BLaER1 treated with 17β-estradiol and CSF1 and Interleukin-3, amounts not matched to agents 10 nM and 100 nM (cell line): Measurements from ENCODE around the gene EPHB4.

Experiments
- H3K27ac ChIP-seq, 11 experiments: shearing (Covaris generic); formaldehyde crosslinking; 2 replicates each; pipeline ENCODE4 v1.8.1; 2022
- H3K27me3 ChIP-seq, 11 experiments: shearing (Covaris generic); formaldehyde crosslinking; 2 replicates each; pipeline ENCODE4 v1.8.1; 2022
- H3K36me3 ChIP-seq, 11 experiments: shearing (Covaris generic); formaldehyde crosslinking; 2 replicates each; pipeline ENCODE4 v1.8.1; 2022
- H3K4me1 ChIP-seq, 10 experiments: shearing (Covaris generic); formaldehyde crosslinking; 2 replicates each; pipeline ENCODE4 v1.8.1; 2022
- H3K4me2 ChIP-seq, 11 experiments: shearing (Covaris generic); formaldehyde crosslinking; 2 replicates each; pipeline ENCODE4 v1.8.1; 2022
- H3K4me3 ChIP-seq, 10 experiments: shearing (Covaris generic); formaldehyde crosslinking; 2 replicates each; pipeline ENCODE4 v1.8.1; 2022
- H3K9ac ChIP-seq, 11 experiments: shearing (Covaris generic); formaldehyde crosslinking; 2 replicates each; pipeline ENCODE4 v1.8.1; 2022
- H3K9me3 ChIP-seq, 11 experiments: shearing (Covaris generic); formaldehyde crosslinking; replicated peaks in 1 of 11; 2 replicates each; pipeline ENCODE4 v1.8.1; 2022
- H4K20me1 ChIP-seq, 11 experiments: shearing (Covaris generic); formaldehyde crosslinking; 2 replicates each; pipeline ENCODE4 v1.8.1; 2022
- Cebpa-rat ChIP-seq, 11 experiments: shearing (Covaris generic); IDR thresholded peaks; 2 replicates each; pipeline ENCODE4 v1.8.1; 2022

EPHB4 gene

DNA sequence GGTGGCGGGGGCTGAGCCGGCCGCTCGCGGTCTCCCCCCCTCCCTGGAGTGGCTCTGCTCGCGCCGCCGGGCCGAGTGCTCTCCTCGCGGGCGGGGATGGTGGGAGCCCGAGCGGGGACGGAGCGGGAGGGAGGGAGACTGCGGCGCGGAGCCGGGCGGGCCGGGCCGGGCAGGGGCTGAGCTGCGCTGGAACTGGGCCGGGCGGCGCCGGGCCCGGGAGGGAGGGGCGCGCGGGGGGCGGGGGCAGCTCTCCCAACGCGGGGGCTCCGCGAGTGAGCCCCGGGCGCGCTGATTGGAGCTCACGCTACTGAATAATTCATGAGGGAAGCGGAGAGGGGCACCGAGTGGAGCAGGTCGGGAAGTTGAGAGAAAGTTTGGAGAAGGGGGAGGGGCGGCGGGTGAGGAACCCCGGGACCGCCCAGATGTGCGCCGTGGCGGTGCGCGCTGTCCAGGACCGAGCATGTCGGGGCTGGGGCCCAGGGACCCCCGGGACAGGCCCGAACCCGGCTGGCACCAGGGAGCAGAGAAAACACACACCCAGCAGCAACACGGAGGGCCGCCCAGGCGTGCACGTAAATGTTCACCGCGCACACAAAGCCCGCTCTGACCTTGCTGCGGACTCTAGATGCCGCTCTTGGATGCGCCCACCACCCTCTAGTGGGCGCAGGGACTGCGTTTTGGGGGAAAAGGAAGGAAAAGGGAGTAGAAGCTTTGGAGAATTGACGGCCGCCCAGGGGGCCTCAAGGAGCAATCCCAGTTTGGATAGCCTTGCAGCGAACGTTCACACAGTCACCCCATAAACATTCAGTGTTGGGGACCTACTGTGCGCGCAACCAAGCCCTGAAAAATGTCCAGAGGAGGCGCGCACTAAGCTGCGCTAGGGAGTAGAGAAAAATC lies at the start of gene EPHB4:
EPHB4 (minus strand) TSS at position 194 of the 897 bp plus-strand sequence. CDS start 493 bp downstream, outside the sequence.
- H3K27me3 ChIP-seq: no peaks in the 10 kb centered on the region

DNA sequence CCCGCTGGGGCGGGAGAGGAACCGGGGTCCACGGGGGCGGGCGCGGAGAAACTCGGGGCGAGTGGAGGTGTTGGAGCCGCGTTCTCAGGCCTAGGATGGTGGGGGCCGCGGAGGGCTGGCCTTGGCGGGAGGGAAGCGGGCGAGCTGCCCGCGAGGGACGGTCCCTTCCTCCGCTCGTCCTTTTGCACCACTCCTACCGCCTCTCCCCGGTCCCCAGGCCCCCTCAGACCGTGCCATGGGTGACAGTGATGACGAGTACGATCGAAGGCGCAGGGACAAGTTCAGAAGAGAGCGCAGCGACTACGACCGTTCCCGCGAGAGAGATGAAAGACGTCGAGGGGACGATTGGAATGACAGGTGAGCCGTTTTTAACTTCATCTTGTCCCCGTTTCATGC lies 48.0 kb upstream of the EPHB4 start:
- Histone ChIP-seq H3K4me2 (peak overlapping the region; percentile 82 to 99 (median 94)), H3K27me3 (no peaks in the 10 kb centered on the region), H3K27ac (peak overlapping the region; percentile 71 to 97 (median 91)), H3K4me3 (peak overlapping the region; percentile 82 to 93 (median 88)), H4K20me1 (peaks cover 47 to 52% (median 50%) of the 10 kb centered on the region in 11 experiments; a peak in 21 of 22 replicates), H3K36me3 (peaks cover 71 to 89% (median 85%) of the 10 kb centered on the region in 11 experiments), H3K9ac (peak overlapping the region; percentile 86 to 96 (median 93)), H3K9me3 (peaks cover 0 to 6% (median 0%) of the 10 kb centered on the region in 11 experiments; a peak in 3 of 22 replicates), H3K4me1 (peaks cover 52 to 69% (median 65%) of the 10 kb centered on the region in 10 experiments)
- no peak for TF ChIP-seq Cebpa-rat (IDR thresholded peaks at IDR 0.05)

More for the DNA sequence above, at the start of gene EPHB4:
- no peaks in the 10 kb centered on the region for H3K9me3 ChIP-seq
- H4K20me1 ChIP-seq: peaks cover 0 to 39% (median 36%) of the 10 kb centered on the region in 11 experiments; a peak in 18 of 22 replicates
- H3K4me1 ChIP-seq: peaks cover 30 to 55% (median 44%) of the 10 kb centered on the region in 10 experiments
- peak within 1 kb of the TSS; percentile 78 to 98 (median 93) for H3K9ac ChIP-seq
- peak within 1 kb of the TSS; percentile 66 to 97 (median 91) for H3K4me3 ChIP-seq
- peaks cover 12 to 28% (median 20%) of the 10 kb centered on the region in 11 experiments for H3K36me3 ChIP-seq
- H3K4me2 ChIP-seq: peak within 1 kb of the TSS; percentile 89 to 99 (median 97)
- H3K27ac ChIP-seq: peak within 1 kb of the TSS; percentile 33 to 95 (median 91); a peak in 21 of 22 replicates
- TF ChIP-seq Cebpa-rat (IDR thresholded peaks at IDR 0.05): no peak

DNA sequence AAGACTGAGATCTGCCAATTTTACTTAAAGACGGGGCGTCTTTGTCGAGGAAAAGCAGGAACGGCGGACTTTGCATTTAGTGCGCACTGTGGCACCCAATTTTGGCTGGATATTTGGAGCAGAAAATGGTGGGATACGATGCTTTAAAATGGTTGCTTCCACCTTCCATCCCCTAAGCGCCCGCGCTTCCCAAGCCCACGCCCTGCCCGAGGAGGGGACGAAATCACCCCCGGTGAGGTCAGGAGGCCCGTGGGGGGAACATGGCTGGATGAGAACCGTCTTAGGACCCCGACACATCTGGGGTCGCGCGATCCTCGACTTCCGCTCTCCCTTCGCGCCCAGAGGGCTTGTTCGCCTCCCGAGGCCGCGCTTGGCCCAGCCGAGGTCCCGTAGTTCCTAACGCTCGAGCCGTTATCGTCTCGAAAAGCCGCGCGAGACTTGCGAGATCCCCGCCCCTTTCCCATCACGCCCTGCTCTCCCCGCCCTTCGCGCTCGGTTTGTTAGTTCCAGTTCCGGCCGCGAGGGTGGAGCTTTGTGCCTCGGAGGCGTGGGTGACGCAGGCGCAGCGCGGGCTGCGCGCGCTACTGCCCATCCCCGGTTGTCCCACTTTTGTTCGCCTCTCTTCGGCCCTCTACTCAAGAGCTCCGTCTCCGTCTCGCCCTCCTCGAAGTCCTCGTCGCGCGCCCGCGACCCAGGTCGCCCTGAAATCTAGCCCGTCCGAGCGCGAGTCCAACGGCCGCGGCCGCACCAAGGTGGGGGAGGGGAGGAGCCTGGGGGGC lies 47.4 kb upstream of the EPHB4 start, which contains the start of gene SRRT:
SRRT (plus strand) TSS at position 527 of the 779 bp plus-strand sequence. CDS start 488 bp downstream, outside the sequence.
- peaks cover 74 to 87% (median 83%) of the 10 kb centered on the region in 11 experiments for H3K36me3 ChIP-seq
- peaks cover 0 to 6% (median 0%) of the 10 kb centered on the region in 11 experiments; a peak in 3 of 22 replicates for H3K9me3 ChIP-seq

DNA sequence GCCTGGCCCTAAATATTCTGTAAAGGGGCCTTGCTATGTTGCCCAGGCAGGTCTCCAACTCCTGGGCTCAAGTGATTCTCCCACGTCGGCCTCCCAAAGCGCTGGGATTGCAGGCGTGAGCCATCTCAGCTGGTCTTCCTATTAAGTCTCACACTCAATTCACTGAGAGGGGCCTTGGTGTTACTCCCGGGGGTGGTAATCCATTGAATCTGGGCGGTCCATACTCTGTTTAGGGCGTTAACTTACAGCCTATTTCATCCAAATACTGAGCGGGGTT lies 46.9 kb upstream of the EPHB4 start:
- H3K27me3 ChIP-seq: no peaks in the 10 kb centered on the region
- peak overlapping the region; percentile 86 to 96 (median 93); a peak in 21 of 22 replicates for H3K9ac ChIP-seq
- H3K36me3 ChIP-seq: peaks cover 68 to 82% (median 78%) of the 10 kb centered on the region in 11 experiments
- H3K4me1 ChIP-seq: peaks cover 44 to 69% (median 61%) of the 10 kb centered on the region in 10 experiments
- peak overlapping the region; percentile 63 to 88 (median 78) for H3K4me2 ChIP-seq
- peaks cover 0 to 6% (median 0%) of the 10 kb centered on the region in 11 experiments; a peak in 3 of 22 replicates for H3K9me3 ChIP-seq
- H4K20me1 ChIP-seq: peaks cover 36 to 41% (median 39%) of the 10 kb centered on the region in 11 experiments; a peak in 21 of 22 replicates
- H3K4me3 ChIP-seq: peak overlapping the region; percentile 82 to 93 (median 88)
- H3K27ac ChIP-seq: peak overlapping the region; percentile 73 to 97 (median 91); a peak in 21 of 22 replicates
- TF ChIP-seq Cebpa-rat (IDR thresholded peaks at IDR 0.05): no peak

More for the DNA sequence above, 47.4 kb upstream of the EPHB4 start, which contains the start of gene SRRT:
- Histone ChIP-seq H3K27me3 (no peaks in the 10 kb centered on the region), H4K20me1 (peaks cover 41 to 46% (median 44%) of the 10 kb centered on the region in 11 experiments; a peak in 21 of 22 replicates), H3K9ac (peak within 1 kb of the TSS; percentile 86 to 96 (median 93)), H3K4me3 (peak within 1 kb of the TSS; percentile 82 to 93 (median 88)), H3K27ac (peak within 1 kb of the TSS; percentile 73 to 97 (median 91)), H3K4me1 (peaks cover 48 to 71% (median 63%) of the 10 kb centered on the region in 10 experiments), H3K4me2 (peak within 1 kb of the TSS; percentile 82 to 99 (median 94))
- no peak for TF ChIP-seq Cebpa-rat (IDR thresholded peaks at IDR 0.05)

GRCh38 chr7:100873599-100874299 lies 46.4 kb upstream of the EPHB4 start:
- peaks cover 64 to 77% (median 73%) of the 10 kb centered on the region in 11 experiments for H3K36me3 ChIP-seq
- H4K20me1 ChIP-seq: peaks cover 31 to 36% (median 34%) of the 10 kb centered on the region in 11 experiments; a peak in 21 of 22 replicates
- H3K27me3 ChIP-seq: no peaks in the 10 kb centered on the region
- H3K4me2 ChIP-seq: peak overlapping the region; percentile 63 to 88 (median 78)
- peak overlapping the region in 10 of 11 experiments; percentile 86 to 96 (median 94); a peak in 16 of 22 replicates for H3K9ac ChIP-seq
- H3K9me3 ChIP-seq: peaks cover 0 to 6% (median 0%) of the 10 kb centered on the region in 11 experiments; a peak in 3 of 22 replicates
- peak overlapping the region; percentile 73 to 97 (median 91); a peak in 20 of 22 replicates for H3K27ac ChIP-seq
- H3K4me1 ChIP-seq: peaks cover 44 to 69% (median 61%) of the 10 kb centered on the region in 10 experiments
- peak overlapping the region in 8 of 10 experiments; percentile 82 to 93 (median 88); a peak in 9 of 20 replicates for H3K4me3 ChIP-seq
- TF ChIP-seq Cebpa-rat (IDR thresholded peaks at IDR 0.05): no peak

DNA sequence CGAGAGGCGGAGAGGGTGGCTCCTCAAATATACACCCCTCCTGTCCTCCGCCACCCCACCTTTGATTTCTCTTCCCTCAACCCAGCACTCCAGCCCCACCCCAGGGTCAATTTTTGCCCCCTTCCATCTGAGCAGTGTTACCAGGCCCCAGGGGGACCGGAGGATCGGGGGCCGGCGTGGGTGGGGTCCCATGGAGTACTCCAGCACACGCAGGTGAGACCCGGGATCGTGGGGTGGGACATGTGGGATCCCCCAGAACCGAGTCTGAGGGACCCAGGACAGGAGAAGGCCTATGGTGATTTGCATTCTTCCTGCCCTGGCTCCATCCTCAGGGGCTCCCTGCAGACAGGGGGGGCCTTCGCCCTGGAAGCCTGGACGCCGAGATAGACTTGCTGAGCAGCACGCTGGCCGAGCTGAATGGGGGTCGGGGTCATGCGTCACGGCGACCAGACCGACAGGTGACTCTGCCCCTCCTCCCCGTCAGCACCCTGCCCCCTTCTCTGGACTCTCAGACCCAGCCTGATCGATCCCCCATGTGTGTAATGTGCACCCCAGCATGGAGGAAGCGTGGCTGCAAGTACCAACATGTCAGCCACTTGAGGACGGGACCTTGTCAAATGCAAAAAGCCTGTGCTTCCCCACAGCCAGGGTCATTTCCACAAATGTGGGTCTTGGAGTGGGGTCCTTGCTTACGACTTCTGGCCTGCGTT lies 40.6 kb upstream of the EPHB4 start:
- H3K9me3 ChIP-seq: no peaks in the 10 kb centered on the region
- peak overlapping the region; percentile 76 to 99 (median 95) for H3K4me3 ChIP-seq
- H3K27ac ChIP-seq: peak overlapping the region; percentile 87 to 98 (median 95)
- H3K36me3 ChIP-seq: peaks cover 33 to 61% (median 52%) of the 10 kb centered on the region in 11 experiments
- TF ChIP-seq Cebpa-rat (IDR thresholded peaks at IDR 0.05): no peak
- peaks cover 0 to 16% (median 5%) of the 10 kb centered on the region in 11 experiments; a peak in 8 of 22 replicates for H4K20me1 ChIP-seq
- peaks cover 56 to 74% (median 68%) of the 10 kb centered on the region in 10 experiments for H3K4me1 ChIP-seq
- peak overlapping the region; percentile 88 to 99 (median 96) for H3K9ac ChIP-seq
- peak overlapping the region; percentile 93 to 99 (median 98) for H3K4me2 ChIP-seq
- H3K27me3 ChIP-seq: no peaks in the 10 kb centered on the region

DNA sequence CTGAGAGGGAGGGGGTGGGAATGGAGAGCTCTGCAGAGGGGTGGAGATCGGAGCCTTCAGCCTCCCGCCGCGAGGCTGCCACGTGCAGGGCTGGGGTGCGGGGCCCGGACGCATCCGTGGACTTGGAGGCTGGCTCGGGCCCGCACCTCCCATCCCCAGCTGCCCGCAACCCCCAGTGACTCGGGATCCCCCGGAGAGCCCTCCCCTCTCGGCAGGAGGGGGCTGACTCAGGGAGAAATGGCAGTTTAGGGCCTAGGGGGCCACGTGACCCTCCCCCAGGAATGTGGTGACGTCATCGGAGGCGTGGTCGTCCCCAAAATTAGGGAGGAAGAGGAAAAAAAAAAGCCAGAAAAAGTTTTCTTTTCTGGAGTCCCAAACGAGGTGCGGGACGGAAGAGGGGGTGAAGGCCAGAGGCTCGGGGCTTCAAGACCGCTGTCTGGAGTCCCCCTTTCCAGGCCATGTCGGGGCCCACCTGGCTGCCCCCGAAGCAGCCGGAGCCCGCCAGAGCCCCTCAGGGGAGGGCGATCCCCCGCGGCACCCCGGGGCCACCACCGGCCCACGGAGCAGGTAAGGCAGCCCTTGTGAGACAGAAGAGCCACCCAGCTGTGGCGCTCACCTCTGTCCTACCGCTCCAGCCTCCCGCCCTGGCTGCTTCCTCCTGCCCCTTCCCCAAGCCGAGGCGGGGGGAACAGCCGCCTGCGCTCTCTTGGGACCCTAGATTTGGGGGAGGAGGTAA lies 39.9 kb upstream of the EPHB4 start, which contains the start of gene TRIP6:
TRIP6 (plus strand) TSS at position 348 of the 736 bp plus-strand sequence; CDS start at position 459, 111 bp downstream.
- H4K20me1 ChIP-seq: peaks cover 0 to 23% (median 8%) of the 10 kb centered on the region in 11 experiments; a peak in 12 of 22 replicates
- peaks cover 57 to 81% (median 74%) of the 10 kb centered on the region in 10 experiments for H3K4me1 ChIP-seq
- H3K9ac ChIP-seq: peak within 1 kb of the TSS; percentile 88 to 99 (median 96)

More for the DNA sequence above, 39.9 kb upstream of the EPHB4 start, which contains the start of gene TRIP6:
- H3K27me3 ChIP-seq: no peaks in the 10 kb centered on the region
- H3K4me3 ChIP-seq: peak within 1 kb of the TSS; percentile 76 to 99 (median 95)
- TF ChIP-seq Cebpa-rat (IDR thresholded peaks at IDR 0.05): no peak
- peaks cover 31 to 61% (median 52%) of the 10 kb centered on the region in 11 experiments for H3K36me3 ChIP-seq
- H3K27ac ChIP-seq: peak within 1 kb of the TSS; percentile 87 to 98 (median 95)
- H3K9me3 ChIP-seq: no peaks in the 10 kb centered on the region
- peak within 1 kb of the TSS; percentile 93 to 99 (median 98) for H3K4me2 ChIP-seq
